ENCODE results near the gene PLET1.

- TF ChIP-seq, protein P1, sequence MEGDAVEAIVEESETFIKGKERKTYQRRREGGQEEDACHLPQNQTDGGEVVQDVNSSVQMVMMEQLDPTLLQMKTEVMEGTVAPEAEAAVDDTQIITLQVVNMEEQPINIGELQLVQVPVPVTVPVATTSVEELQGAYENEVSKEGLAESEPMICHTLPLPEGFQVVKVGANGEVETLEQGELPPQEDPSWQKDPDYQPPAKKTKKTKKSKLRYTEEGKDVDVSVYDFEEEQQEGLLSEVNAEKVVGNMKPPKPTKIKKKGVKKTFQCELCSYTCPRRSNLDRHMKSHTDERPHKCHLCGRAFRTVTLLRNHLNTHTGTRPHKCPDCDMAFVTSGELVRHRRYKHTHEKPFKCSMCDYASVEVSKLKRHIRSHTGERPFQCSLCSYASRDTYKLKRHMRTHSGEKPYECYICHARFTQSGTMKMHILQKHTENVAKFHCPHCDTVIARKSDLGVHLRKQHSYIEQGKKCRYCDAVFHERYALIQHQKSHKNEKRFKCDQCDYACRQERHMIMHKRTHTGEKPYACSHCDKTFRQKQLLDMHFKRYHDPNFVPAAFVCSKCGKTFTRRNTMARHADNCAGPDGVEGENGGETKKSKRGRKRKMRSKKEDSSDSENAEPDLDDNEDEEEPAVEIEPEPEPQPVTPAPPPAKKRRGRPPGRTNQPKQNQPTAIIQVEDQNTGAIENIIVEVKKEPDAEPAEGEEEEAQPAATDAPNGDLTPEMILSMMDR (IDR thresholded peaks at IDR 0.05 in 8 of 11, conservative IDR thresholded peaks at IDR 0.05 in 3 of 11): no peak
- TF ChIP-seq POLR2AphosphoS5 (IDR thresholded peaks at IDR 0.05): no peak
Observed at GRCh38 chr11:112226831-112227401, 33.7 kb downstream of the PLET1 start.
